DMS114 treated with DMSO at 0.1 percent for 48 hours (cell line): Measurements from ENCODE around the gene ADARB2.

ENCODE experiments used
- DNase-seq: peaks from one replicate; lab custom pipeline; 2025; ENCODE audit not compliant: unreplicated experiment; lab: John Stamatoyannopoulos, UW

The ADARB2 gene

DNA sequence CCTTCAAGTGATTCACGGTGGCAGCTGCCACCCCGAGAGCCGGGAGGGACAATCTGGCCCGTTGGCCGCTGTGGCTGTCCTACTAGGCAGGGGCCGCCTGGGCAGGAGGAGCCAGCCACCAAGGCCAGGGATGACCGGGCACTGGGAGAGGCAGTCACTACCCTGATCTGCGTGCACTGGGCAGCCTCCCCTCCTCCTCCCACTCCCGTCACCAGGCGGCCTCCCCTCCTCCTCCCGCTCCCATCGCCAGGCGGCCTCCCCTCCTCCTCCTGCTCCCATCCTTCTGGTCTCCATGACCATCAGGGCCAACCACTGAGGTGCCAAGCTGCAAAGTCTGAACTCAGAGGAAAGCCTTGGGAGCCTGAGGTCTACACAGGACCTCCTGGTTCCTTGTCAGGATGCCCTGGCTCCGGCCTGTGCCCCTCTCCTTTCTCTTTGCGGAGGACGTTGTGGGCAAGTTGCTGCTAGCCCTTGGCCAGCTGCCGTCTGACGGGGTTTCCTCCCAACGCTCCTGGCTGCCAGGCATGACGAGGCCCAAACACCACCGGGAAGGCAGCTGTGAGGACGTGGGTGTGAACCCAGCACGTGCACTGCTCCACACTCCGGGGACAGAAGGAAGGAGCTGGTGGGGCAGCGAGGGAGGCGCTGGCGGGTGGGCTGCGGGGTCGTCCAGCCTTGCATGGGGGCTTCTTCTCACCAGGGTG lies 550.0 kb downstream of the ADARB2 start:
- no peak for DNase-seq

DNA sequence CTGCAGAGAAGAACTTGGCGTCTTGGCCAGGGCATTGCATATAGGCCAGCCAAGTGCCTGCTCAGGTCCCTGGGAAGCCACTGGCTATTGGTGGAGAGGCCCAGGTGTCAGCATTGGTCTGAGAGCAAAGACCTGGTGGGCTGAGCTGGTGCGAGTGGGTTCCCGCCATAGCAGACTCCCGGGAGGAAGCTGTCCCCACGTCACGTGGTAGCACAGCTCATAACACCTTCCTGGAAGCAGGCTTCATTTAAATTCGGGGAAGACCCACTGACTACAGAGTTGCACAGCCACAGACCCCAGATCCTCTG lies 550.7 kb downstream of the ADARB2 start:
- no peak for DNase-seq

DNA sequence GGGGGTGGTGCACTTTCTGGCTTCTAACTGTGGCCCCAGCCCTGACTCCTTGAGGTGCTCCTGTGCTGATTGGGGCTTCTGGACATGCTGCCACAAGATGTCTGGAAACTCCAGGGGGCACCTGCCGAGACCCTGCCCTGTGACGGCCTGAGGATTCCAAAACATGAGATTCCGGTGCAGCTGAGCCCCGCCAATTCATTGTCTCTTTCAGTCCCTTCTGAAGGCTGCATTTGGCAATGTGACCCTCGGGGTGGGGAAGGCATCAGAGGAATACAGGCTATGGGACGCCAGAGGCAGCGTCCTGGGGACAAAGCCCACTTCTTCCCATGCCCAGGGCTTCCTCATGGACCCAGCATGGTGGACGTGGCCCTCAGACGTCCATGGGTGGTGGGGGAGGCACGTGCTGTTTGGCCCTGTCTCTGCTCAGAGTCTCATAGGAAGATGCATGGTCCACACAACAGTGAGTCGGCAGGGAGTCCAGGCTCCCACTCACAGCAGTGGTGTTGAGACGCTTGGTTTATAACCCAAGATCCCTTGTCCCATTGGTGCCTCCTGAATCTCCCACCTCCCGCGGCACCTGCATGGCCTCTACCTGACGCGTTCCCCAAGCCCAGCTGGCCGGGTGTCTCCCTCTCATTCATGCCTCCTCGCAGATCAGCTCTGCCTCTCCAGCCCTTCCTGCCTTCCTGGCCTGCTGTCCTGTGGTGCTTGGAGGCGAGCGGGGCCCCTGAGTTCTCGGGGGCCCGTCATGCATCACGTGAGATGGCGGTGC lies 551.2 kb downstream of the ADARB2 start:
- DNase-seq: no peak

DNA sequence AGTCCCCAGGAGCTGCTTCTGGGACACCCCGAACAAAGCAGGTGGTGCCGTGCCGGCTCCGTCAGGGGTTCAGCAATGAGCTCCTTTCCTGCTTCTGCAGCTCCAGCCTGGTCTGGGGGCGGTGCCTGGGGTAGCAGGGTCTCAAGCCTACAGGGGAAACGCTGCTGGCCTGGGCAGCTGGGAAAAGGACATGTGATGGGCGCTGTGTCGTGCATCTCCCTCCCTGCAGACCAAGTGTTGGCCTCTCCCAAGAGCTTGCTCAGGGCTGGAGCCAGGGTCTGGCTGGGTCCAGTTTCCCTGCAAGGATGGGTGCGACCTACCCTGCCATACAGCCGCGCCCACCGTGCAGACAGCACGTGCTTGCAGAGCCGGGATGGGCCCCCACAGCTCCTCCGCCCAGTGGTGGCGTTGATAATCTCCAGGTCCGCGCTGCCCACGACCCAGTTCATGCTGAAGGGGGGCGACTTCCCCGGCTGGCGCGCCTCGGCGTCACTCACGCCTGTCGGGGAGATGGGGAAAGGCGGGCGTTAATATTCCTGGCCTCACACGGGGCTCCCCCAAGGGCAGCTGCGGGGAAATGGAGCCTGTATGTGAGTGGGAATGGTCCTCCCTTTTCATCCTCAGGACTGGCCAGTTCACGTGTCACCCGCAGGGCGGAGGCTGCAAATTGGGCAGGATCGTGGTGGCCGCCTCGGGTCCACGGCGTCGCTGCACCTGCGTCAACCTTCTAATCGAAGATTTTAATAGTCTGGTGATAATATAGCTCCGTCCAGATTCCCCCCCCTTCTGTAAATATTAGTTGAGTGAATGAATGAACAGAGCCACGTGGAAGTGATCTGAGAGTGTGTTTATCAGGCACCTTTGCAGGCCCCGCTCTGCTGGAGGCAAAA lies 552.5 kb downstream of the ADARB2 start:
- DNase-seq: no peak

DNA sequence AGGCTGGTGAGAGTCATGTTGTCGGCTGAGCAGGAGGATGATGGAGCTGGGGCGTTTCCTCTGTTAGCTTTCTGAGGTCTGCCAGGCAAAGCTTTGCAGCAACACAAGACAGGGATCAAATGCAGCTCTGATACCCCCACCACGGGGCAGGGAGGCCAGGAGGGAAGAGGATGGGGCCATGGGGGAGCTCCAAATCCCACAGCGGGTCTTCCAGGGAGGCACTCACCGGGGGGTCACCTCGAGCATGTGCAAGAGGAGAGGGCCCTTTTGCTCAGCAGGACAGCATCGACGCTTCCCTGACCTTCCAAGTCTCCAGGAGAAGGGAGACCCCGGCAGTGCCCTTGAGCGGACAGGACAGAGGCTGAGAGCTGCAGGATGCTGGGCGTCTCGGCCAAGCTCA lies 553.6 kb downstream of the ADARB2 start:
- no peak for DNase-seq

DNA sequence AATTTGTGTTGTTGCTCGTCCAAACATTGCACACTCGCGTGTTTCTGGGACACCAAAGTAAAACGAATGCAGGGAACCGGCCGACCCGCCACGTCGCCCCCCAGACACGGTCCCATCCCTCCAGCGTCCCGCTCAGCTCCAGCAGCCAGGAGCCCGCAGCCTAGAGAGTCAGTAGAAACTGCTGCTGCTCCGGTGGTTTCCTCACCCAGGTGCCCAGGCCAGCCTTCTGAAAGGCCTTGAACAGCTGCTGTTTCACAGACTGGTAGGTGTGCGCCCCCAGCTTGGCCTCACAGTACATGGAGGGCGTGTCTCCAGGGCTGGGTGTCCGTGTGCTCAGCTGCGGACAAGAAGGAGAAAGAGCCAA lies 554.3 kb downstream of the ADARB2 start:
- DNase-seq: no peak

DNA sequence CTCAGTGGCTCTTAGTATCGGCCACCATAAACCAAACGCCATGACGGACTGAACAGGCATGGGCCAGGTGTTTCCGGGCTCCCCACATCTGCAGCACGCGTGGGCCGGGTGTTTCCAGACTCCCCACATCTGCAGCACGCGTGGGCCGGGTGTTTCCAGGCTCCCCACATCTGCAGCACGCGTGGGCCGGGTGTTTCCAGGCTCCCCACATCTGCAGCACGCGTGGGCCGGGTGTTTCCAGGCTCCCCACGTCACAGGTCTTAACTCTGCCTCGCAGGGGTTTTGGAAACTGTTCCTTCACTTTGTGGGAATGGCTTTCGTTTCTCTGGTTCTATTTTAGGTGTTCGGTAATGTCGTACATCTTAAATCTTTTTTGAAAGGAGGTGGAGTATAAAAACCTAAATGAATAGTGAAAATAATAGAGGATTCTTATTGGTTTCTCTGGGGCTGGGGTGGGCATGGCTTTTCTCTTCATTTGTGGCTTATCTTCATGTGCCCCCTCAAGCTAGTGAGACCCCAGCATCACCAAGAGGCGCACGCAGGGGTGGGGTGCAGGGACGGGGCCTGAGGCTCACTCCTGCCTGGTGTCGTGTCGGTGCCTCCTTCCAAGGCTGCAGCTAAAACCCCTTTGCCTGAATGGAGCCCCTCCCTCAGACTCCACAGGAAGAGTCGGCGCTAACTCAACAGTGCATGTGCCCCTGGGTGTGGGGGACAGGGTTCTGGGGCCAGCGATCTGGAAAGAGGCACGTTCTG lies 554.9 kb downstream of the ADARB2 start:
- DNase-seq: no peak

DNA sequence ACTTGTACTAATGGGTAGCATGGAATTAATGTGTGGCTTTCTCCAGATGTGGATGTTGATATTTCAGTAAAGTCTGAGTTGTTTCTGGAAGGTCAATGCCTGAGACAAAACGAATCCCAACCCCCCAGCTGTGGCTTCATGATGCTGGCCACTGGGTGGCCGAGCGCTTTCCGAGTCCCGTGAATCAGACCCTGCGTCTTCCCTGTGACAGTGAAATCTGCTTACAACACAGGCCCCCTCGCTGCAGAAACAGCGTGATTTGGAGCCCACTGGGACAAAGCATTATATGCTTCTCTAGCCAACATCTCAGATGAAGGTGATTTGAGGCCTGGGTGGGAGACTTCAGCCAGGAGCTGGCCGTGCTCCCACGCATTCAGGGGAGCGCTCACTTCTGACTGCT lies 556.5 kb downstream of the ADARB2 start:
- no peak for DNase-seq

DNA sequence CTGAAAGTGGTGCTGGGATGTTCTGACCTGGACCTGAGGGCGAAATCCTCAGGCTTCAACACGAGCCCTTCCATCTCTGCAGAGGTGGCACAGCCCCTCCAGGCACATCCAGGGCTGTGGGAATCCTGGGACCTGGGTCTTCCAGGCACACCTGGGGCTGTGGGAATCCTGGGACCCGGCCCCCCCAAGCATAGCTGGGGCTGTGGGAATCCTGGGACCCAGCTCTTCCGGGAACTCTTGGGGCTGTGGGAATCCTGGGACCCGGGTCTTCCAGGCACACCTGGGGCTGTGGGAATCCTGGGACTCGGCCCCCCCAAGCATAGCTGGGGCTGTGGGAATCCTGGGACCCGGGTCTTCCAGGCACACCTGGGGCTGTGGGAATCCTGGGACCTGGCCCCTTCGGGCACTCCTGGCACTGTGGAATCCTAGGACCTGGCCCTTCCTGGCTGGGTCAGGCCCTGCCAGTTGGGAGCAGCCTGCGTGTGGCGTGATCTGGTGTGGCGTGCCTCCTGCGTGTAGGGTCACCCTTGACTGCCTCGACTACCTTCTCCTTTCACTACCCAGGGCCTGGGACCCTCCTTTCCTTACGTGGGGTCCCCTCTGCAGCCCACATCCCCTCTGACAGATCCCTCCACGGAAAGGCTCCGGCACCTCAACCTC lies 557.1 kb downstream of the ADARB2 start:
- DNase-seq: no peak

DNA sequence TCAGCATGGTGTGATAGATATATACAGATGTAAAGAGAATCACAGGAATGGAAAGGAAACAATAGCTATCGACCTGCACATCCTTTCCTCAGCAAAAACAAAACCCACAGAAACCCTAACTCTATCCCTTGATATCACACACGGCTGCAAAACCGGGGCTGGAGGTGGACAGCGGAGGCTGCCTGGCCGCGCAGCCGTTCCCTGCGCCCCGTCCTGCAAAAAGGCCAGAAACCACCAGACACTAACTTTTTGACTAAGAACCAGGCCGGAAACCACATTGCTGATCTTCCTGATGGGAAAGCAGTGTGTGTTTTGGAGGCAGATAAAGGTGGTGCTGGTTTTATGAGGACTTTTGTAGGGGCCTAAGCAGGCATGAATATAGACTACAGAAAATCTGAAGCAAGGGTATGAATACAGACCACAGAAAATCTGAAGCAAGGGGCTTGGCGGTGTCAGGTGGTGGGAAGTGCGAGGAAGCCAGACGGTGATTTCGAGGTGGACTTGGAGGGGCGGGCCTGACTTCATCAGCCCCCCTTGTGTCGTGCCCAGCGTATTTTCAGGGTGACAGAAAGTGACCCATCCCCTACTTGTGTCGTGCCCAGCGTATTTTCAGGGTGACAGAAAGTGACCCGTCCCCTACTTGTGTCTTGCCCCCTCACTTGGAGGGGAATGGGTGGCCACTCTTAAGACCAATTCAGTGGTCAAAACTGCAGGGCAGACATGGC lies 557.8 kb downstream of the ADARB2 start:
- no peak for DNase-seq

DNA sequence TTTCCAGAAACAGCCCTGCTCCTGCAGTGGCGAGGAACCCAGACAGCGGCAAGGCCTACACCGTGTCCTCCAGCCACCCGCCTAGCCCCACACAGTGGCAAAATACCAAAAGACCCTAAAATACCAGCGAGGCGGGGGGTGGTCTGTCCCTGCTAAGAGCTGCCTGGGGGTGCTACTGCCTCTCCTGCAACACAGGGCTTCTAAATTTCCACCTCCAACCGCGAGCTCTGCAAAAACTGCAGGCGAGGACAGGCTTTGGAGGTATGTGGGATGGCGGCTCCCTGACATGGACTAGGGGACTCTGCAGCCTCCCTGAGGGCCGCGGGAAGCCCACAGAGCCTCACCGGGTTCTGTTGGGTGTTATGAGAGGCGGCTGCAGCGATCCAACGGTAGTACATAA lies 558.8 kb downstream of the ADARB2 start:
- DNase-seq: no peak

DNA sequence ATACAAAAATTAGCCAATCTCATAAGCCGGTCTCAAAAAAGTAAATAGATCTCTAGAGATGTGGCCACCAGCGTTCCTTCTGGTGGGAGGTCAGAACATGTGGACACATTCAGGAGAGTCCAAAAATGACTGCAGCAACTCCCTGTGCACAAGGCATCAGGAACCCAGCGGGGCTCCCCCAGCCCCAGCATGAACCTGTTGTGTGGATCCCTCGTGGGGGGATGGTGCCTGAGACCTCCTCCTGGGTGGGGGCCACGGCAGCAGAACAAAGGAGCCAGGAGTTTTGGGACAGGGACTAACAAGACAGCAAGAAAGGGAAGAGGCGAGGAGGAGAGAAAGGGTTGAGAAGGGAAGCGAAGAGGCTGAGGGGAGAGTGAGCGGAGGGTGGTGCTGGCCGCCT lies 559.4 kb downstream of the ADARB2 start:
- no peak for DNase-seq

DNA sequence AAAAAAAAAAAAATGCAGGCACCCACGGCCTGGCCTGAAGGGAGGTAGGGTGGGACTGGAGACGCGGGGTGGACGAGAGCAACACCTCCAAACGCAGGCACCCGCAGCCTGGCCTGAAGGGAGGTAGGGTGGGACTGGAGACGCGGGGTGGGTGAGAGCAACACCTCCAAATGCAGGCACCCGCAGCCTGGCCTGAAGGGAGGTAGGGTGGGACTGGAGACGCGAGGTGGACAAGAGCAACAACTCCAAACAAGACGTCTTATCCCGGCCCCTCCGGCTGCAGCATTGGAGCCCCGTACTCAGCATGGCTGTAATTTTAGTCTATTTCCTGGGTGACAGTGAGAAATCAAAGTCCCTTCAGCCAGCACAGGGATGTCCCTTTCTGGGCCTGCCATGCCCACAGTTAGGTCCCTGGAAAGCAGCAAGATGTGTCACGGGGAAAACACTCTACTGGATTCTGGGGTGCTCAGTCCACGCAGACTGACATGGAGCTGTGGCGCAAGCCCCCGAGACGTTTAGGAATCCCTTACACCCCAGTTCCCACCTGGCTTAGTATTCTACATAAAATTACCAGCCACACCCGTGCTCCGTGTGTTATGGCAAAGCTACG lies 561.3 kb downstream of the ADARB2 start:
- DNase-seq: no peak

DNA sequence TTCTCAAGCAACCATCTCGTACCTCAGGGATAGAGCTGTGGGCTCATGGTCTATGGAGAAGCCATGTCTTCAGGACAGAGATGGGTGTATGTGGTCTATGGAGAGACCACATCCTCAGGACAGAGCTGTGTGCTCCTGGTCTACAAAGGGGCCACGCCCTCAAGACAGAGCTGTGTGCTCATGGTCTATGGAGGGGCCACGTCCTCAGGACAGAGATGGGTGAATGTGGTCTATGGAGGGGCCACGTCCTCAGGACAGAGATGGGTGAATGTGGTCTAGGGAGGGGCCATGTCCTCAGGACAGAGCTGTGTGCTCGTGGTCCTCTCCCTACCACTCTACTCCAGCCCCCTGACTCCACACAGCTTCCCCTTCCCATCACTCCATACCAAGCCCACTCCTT lies 563.3 kb downstream of the ADARB2 start:
- no peak for DNase-seq

DNA sequence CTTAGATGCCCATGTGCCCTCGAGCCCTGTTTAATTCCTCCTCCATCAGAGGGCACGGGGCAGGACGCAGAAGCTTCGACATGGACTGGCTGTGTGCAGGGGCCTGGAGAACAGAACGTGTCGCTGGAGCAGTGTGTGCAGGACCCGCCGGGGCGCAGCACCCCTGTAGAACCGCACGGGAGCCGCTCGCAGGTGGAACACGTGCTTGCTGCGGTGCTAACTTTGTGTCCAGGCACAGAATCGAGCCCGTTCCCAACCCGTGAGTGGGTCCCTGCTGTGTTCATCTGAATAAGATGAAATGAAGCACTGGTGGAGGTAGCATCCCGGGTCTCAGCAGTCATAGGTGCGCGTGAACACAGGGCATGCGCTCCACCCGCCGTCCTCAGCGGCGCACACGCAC lies 564.2 kb downstream of the ADARB2 start:
- DNase-seq: no peak

DNA sequence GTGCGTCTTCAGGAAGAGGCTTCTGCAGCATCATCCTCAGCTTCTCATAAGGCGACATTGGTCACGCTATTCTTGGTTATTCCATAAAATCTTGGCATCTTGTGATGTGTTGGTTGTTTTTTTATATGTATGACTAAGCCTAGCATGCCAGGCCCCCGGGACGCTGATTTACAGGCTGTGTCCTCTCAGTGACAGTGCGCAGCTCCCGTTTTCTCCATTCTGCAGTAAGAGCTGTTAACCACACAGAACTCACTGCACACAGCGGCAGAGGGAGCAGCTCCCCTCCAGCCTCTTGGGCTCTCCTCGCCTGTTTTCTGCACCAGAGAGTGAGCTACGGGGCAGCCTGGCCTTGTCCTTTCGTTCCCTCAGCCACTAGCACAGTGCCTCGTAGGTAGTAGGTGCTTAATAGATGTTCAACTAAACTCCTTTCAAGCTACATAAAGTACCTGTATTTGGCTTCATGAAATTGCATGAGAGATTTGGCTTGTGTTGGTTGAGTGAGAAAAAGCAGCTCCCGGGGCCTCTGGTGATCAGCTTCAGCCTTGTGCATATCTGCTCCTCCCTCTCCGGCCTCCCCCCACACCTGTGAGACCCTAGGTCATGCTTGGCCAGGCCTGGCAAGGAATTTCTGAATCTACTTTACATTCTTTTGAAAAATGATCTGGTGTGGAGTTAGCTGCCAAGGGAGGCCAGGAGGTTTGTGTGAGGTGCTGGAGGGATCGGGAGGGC lies 564.9 kb downstream of the ADARB2 start:
- no peak for DNase-seq

DNA sequence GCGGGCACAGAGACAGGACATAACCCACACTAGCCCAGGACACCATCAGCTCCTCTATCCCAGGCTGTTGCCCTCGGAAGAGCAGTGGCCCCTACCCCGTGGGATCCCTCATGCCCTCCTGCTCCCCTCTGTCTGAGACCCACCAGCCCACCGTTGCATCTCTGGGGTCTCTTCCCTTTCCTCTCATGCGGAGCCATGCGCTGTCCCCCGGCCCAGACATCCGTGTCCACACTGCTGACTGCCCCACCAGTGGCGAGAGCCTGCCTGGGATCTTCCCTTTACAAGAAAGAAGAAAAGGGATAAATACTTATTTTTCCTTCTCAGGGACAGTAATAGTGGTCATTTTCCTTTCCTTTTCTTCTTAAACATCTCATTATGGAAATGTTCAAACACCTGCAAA lies 565.7 kb downstream of the ADARB2 start:
- no peak for DNase-seq

DNA sequence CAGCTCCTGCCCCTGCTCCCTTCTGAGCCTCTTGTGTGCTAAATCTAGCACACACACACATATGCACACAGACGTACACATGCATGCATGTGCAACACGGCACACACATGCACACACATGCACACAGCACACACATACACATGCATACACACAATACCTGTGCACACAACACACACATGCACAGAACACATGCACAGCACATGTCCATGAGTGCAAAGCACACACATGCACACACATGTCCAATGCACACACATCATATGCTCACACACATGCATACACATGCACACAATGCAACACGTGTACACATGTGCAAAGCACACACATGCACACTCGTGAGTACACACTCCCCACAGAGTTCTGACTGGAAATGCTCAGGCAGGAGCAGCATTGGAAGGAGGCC lies 566.1 kb downstream of the ADARB2 start:
- no peak for DNase-seq

DNA sequence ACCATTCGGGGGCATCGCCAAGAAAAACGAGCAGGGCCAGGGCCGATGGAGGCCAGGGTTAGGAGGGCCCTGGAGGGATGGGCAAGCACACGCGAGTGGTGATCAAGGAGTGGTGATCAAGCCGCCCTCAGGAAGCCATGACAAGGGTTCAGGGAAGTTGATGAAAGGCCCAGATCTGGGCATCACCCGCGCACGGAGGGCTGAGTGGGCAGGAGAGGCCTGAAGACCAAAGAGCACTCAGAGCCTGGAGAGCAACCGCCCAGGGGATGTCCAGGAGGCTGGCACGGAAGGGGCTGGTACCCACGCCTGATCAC lies 566.5 kb downstream of the ADARB2 start:
- no peak for DNase-seq
